ENCODE results near the gene TCTN3.
"Not testable (repeated sequence)": the region's sequence is repeated elsewhere in the genome, so short reads cannot be mapped to it uniquely, and the experiment has no call there.

TCTN3 gene

DNA sequence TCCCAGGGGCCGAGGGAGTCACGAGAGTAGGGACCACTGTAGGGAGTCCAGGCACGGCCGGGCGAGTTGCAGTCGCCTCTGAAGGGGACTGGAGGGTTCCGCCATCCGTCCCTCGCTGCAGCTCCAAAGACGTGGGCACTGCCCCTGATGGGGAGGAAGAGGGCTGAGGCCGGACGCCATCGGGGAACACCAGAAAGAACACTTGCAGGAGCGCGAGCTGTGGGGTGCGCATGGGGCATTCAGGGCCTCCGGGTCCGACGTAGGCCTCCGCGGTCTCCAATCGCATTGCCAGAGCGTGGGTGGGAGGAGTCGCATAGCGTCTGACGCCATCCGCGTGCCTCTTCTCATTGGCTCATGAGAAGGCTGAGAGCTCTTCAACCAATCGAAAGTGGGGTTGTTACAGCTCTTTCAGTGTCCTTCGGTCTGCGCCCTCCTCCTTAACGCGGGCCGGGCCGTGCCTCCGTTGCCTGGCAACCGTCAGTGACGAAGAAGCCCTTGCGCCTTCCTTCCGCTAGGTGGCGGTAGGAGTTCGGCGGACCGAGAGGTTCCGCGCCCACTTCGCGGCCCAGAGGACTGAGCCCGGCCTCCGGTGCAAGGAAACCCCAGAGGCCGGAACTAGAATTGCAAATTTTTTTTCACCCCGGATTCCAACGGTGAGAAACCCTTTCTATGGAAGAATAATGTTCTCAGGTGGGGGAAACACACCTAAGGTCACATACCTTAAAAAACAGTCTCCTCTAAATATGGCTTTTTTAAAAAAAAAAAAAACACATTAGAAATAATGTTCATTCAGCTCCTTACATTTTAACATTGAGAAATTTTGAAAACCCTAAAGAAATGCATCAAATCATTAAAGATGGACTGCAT is at the start of gene TCTN3:
Gene TCTN3 (minus strand): TSS at position 260 of the 867 bp plus-strand sequence. CDS start 28 bp downstream, at position 232.
- peak; percentile 95 for DNase-seq (ENCODE audit: low read depth)

- no peak for DNase-seq (ENCODE audit: low read depth)
Measured at GRCh38 chr10:95742962-95743535, 49.3 kb upstream of the TCTN3 start.

DNA sequence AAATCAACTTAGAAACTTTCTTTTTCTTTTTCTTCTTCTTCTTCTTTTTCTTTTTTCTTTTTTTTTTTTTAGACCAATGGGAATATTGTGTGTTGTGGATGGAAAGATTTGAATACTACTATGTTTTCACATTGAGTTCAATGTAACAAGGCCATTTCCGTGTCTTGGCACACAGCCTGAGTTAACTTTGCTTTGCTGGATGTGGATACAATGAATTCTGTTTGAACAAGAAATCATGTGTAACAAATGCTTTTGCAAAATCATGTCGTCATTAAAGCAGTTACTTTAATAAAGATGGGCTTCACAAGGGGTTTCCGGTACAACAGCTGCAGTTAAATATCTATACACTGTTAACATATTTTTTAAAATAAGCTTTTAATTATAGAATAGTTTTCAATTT is 48.8 kb upstream of the TCTN3 start:
- DNase-seq (ENCODE audit: low read depth), result no peak

DNA sequence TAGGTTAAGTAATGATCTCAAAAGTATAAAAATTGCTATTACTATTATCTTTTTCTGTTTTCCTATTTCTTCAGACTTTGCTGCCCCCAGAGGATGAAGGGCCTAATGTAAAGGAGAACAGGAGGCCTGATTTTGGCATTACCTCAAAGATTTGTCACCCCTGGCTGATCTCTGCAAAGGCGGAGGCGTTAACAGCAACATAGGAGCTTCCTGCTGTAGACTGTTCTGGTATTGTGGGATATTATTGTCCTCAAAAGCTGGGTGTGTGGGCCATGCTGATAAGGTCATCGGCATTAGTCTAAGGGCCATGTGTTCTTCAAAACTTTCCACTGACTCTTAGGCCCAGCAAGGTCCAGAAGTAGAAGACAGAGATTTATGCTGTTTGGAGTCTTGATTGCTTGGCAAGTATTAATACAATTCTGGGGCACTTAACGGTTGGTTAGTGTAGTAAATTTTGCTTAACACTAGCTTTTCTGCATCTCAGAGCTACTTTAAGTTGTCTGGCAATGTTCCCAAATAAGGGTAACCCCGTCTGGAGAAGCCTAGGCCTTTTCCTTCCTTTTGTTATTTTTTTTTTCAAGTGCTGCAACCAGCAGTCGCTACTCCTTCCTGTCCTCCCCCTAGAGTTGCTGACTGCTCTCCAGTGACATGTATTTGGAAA is 48.2 kb upstream of the TCTN3 start:
- no peak for DNase-seq (ENCODE audit: low read depth)

GRCh38 chr10:95739056-95739455 is 45.3 kb upstream of the TCTN3 start:
- no peak for DNase-seq (ENCODE audit: low read depth)

- not testable (repeated sequence) for DNase-seq (ENCODE audit: low read depth)
Measured at GRCh38 chr10:95732907-95733306, 39.2 kb upstream of the TCTN3 start.

- DNase-seq (ENCODE audit: low read depth), result no peak
Measured at GRCh38 chr10:95730233-95730632, 36.5 kb upstream of the TCTN3 start.

DNA sequence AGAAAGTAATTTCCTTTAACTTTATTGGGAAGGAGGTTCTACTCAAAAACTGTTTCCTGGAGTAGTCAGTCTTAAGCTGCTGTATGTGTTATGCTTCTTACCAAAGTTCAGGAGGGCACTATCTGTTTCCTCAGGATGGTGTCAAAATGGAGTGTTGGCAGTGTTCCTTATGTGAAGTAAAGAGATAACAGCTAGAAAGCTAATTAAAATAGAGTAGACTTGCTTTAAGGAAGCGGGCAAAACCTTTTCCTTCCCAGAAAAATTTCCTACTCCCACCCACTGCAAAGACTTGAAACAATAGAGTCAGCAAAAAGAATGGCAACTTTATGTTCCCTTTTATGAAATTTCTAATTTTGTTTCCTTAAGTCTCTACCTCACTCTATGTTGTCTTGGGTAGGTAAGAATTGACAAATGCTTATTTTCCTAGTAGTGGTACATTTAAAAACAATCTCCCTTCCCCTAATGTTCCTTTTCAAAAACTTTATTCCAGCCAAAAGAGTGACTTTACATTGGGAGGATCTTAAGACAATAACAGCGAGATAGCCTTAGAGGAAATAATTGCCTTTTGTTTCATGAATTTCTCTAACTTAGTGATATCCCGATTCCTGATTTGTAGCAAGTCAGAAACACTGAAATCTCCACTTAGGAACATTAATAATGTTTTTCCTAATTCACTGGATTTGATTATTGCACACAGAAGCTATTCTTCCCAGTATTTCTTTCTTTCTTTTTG is 35.8 kb upstream of the TCTN3 start:
- no peak for DNase-seq (ENCODE audit: low read depth)

DNA sequence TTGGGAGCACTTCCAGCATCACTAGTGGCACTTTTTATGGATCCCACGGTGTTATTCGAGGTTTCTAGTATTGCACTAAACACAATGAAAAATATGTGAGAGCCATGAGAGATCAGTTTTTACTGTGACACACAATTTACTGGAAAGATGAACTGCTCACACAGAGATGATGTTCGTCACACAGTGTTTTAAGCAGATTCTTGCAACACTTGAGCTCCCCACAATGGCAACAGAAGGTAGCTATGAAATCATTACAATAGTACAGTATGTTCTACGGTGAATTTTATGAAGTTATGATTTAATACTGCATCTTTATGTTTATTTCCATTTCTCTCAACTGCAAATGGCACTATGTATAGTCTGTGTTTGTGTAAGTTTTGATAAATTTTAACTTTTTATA is 34.8 kb upstream of the TCTN3 start:
- no peak for DNase-seq (ENCODE audit: low read depth)

DNA sequence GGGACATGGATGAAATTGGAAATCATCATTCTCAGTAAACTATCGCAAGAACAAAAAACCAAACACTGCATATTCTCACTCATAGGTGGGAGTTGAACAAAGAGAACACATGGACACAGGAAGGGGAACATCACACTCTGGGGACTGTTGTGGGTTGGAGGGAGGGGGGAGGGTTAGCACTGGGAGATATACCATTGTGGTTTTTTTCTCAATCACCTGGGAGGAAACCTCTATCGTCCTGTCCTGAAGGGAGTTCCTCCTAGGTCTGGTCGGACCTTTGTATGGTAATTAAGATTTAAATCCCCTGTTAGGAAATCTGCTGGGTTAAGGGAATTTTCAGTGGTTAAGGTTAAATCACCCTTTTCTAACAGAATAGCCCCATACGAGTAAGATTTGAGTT is 28.8 kb upstream of the TCTN3 start:
- not testable (repeated sequence) for DNase-seq (ENCODE audit: low read depth)

- DNase-seq (ENCODE audit: low read depth), result not testable (repeated sequence)
Measured at GRCh38 chr10:95720745-95721144, 27.0 kb upstream of the TCTN3 start.

DNA sequence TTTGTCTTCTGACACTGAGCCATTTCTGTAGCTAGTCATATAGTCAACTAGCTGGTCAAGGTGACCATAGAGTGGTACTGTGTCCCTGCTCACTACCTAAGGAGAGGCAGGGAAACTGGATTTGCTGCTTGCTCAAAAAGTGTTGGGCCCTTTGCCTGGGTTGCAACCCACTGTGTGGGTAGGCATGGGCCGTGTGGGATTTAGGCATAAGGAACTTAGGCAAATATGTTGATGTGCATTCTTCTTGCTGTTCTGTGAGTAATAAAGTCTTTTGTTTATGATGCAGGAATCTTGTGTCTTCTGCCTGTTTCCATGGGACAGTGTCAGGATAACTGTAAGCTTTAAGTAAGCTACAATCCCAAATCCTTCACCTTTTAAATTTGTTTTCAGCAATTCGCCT is 23.1 kb upstream of the TCTN3 start:
- DNase-seq (ENCODE audit: low read depth), result no peak

GRCh38 chr10:95716466-95716865 is 22.7 kb upstream of the TCTN3 start:
- no peak for DNase-seq (ENCODE audit: low read depth)

- no peak for DNase-seq (ENCODE audit: low read depth)
Measured at GRCh38 chr10:95711492-95711891, 17.8 kb upstream of the TCTN3 start.

- DNase-seq (ENCODE audit: low read depth), result no peak
Measured at GRCh38 chr10:95706990-95707389, 13.3 kb upstream of the TCTN3 start.

- DNase-seq (ENCODE audit: low read depth), result no peak
Measured at GRCh38 chr10:95706573-95706972, 12.8 kb upstream of the TCTN3 start.

GRCh38 chr10:95698415-95698814 is 4.7 kb upstream of the TCTN3 start:
- DNase-seq (ENCODE audit: low read depth), result no peak

- no peak for DNase-seq (ENCODE audit: low read depth)
Measured at GRCh38 chr10:95697429-95697828, 3.7 kb upstream of the TCTN3 start.

DNA sequence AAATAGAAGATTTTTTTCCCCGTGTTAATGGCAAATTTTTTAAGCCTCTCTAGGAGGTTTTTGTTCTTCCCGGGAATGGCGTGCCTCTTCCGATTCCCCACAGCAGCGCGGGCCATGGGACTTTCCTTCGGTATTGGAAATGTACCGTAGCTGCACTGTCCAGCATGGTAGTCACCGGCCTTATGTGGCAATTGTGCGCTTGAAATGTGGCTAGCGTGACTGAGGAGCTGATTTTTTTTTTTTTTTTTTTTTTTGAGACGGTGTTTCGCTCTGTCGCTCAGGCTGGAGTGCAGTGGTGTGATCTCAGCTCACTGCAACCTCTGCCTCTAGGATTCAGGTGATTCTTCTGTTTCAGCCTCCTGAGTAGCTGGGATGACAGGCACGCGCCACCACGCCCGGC is 938 bp upstream of the TCTN3 start:
- no peak for DNase-seq (ENCODE audit: low read depth)

DNA sequence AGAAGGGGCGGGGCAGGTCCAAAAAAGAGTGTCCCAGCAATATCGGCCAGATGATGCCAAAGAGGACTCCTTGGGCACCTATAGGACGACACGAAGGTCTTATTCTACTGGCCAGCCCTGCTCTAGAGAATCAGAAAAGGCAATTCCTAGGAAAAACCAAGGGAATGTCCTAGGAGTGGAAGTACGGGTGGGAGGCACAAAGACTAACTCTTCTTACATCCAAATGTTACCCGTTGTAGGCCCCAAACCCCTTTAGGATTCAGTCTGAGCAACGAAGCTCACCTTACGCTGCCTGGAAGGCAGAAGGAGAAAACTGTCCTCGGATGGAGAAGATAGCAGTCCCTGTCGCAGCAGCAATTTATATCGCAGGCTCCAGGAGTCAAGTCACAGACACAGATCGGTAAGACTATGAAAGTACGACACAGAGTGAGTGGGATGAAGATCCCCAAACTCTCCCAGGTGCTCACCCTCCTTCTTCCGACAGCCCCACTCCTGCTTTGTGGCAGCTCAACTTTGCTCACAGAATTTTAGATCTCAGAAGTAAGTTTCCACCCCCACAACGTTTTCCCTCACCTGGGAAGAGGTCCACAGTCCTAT is 558 bp downstream of the TCTN3 start:
- DNase-seq (ENCODE audit: low read depth), result no peak

DNA sequence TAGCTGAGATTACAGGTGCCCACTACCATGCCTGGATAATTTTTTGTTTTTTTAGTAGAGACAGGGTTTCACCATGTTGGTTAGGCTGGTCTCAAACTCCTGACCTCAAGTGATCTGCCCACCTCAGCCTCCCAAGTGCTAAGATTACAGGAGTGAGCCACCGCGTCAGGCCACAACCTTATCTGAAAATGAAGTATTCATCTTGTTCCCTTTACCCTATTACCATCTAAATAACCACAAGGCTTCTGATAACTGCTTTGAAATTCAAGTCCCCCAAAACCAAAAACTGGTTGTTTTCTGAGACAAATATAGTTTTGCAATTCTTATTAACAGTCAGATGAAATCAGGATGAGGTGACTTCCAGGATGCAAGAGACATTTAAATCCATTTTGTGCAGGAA is 2.4 kb downstream of the TCTN3 start:
- no peak for DNase-seq (ENCODE audit: low read depth)

- DNase-seq (ENCODE audit: low read depth), result no peak
Measured at GRCh38 chr10:95688648-95689047, 5.1 kb downstream of the TCTN3 start.
